Stimulated activated CD4-positive, alpha-beta T cell treated with anti-CD3 and anti-CD28 coated beads, TNF-alpha, amount 100 ng/mL, for 24 hours (primary cell): Measurements from ENCODE around the gene ATOSB.
"Not testable (repeated sequence)": the region's sequence is repeated elsewhere in the genome, so short reads cannot be mapped to it uniquely, and the experiment has no call there.

Experiments
- DNase-seq, 3 experiments: peaks; one replicate each; pipeline ENCODE4 v3.0.0-alpha.2; 2020; ENCODE audit warnings: low read depth in 3 of 3

Gene ATOSB

GRCh38 chr9:35115680-35116538 lies at the start of gene ATOSB:
TSS of gene ATOSB (minus strand) at chr9:35115862. CDS start at chr9:35108274, 7,588 bp downstream.
- peak; percentile 79 to 92 (median 83) for DNase-seq

GRCh38 chr9:35164711-35165110 lies 49.0 kb upstream of the ATOSB start:
- DNase-seq = no peak

- no peak for DNase-seq
These were observed 47.8 kb upstream of the ATOSB start for GRCh38 chr9:35163413-35163812.

GRCh38 chr9:35162605-35163315 lies 47.1 kb upstream of the ATOSB start:
- DNase-seq = no peak

GRCh38 chr9:35161713-35162604 lies 46.3 kb upstream of the ATOSB start, which contains the start of gene UNC13B:
TSS of gene UNC13B (plus strand) at chr9:35162009. CDS start at chr9:35162284, 275 bp downstream.
- DNase-seq = peak; percentile 58 to 80 (median 68)

GRCh38 chr9:35158501-35159280 lies 43.0 kb upstream of the ATOSB start:
- DNase-seq = no peak

GRCh38 chr9:35157836-35158235 lies 42.2 kb upstream of the ATOSB start:
- not testable (repeated sequence) for DNase-seq

GRCh38 chr9:35156781-35157180 lies 41.1 kb upstream of the ATOSB start:
- DNase-seq = no peak

- no peak for DNase-seq
These were observed 37.3 kb upstream of the ATOSB start for GRCh38 chr9:35152926-35153325.

GRCh38 chr9:35147941-35148563 lies 32.4 kb upstream of the ATOSB start:
- not testable (repeated sequence) for DNase-seq

- no peak for DNase-seq
These were observed 26.4 kb upstream of the ATOSB start for GRCh38 chr9:35142037-35142436.

GRCh38 chr9:35140093-35140492 lies 24.4 kb upstream of the ATOSB start:
- no peak for DNase-seq

GRCh38 chr9:35136866-35137265 lies 21.2 kb upstream of the ATOSB start:
- no peak for DNase-seq

GRCh38 chr9:35135988-35136387 lies 20.3 kb upstream of the ATOSB start:
- DNase-seq = no peak

GRCh38 chr9:35134920-35135319 lies 19.3 kb upstream of the ATOSB start:
- DNase-seq = no peak

- peak; percentile 76 to 88 (median 77) for DNase-seq
These were observed 1.4 kb upstream of the ATOSB start for GRCh38 chr9:35116898-35117551.

GRCh38 chr9:35116539-35116897 lies 856 bp upstream of the ATOSB start:
- DNase-seq = no peak

GRCh38 chr9:35114840-35115628 lies 628 bp downstream of the ATOSB start:
- DNase-seq = no peak
